Prostate gland (tissue), 2 donors: ENCODE data around the gene LEO1. TPM values are rescaled to one million over a fixed set of nuclear protein-coding genes. Genes with fewer than 3 reads are reported as not detected.

Experiments used
- small RNA-seq, 2 donors: library from RNA; depleted of rRNA; stranded (forward); fragments of <200 nt; gene quantifications; one replicate each; pipeline ENCODE3, GENCODE V24; 2016
- total RNA-seq, 2 donors: library from RNA; depleted of rRNA; stranded (reverse); fragments of >200 nt; gene quantifications; one replicate each; pipeline ENCODE4 v1.1.0, GENCODE V29; 2016

The LEO1 gene
- total RNA-seq, 2 donors from 2014 or later = 14.4 to 24.2 TPM

Small RNA genes lying within 50 kb of the gene (small RNA-seq; reads per million reads assigned to genes)
- 0 reads per million in 2 donors for gene RNU6-90P

Other genes with a start within 250 kb of the LEO1 start
- gene LYSMD2, start 234.1 kb downstream of the LEO1 start, total RNA-seq = 10 to 100 TPM; 15.0 to 29.9 TPM
- gene TMOD2, start 220.2 kb downstream of the LEO1 start, total RNA-seq = 1 to 10 TPM; 2.4 to 8.9 TPM
- 10 to 100 TPM; 17.2 to 19.6 TPM for gene TMOD3, start 142.1 kb downstream of the LEO1 start, total RNA-seq
- 10 to 100 TPM; 22.1 to 23.8 TPM for gene MAPK6, start 47.4 kb upstream of the LEO1 start, total RNA-seq
- under 1 TPM in 1 of 2 donors, not detected in 1; 0.55 TPM for gene BCL2L10, start 141.0 kb upstream of the LEO1 start, total RNA-seq
- 10 to 100 TPM; 23.3 to 85.7 TPM for gene GNB5, start 219.6 kb upstream of the LEO1 start, total RNA-seq